ENCODE data around the gene ETFBKMT.
"Not testable (repeated sequence)": the region's sequence is repeated elsewhere in the genome, so short reads cannot be mapped to it uniquely, and the experiment has no call there.

ETFBKMT gene

DNA sequence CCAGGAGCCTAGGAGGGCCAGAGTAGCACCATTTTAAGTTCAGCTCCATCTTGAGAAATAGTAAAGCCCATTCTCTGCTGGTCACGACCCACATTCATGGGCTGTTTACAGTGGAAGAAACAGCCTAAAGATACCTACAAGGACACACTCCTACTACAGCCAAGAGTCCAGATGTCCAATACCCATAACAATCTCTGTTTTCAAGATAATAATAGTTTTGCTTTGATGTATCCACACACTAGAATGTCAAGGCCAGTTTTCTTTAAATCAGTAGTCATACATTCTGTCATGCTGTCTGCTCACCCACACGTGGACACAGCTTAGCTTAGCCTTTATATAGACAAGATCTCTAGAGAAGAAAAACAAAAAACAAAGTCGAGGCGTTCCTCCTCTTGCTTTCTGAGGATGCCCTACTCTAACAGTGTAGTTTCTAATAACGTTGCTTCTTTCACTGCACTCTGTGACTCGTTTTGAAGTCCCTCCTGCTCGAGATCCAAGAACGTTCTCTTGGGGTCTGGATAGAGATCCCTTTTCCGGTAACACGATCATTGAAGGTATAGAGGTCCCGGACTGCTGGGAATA lies 17.9 kb upstream of the ETFBKMT start:
- Mint-ChIP-seq H3K36me3 (ENCODE audit: low read depth) (no peaks in the 10 kb centered on the region), H3K9me3 (no peaks in the 10 kb centered on the region), H3K4me3 (no peak overlapping the region)

DNA sequence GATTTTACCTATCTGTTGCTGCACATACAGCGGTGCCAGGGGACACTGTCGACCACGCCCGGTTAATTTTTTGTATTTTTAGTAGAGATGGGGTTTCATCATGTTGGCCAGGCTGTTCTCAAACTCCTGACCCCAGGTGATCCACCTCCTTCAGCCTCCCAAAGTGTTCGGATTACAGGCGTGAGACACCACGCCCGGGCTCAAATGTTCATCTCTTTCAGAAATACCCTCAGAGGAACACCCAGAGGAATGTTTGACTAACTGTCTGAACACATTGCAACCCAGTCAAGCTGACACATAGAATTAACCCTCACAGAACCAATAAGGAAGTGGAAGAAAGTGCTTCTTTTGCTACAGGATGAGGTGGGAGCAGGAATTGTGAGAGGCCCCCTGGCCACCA lies 15.0 kb upstream of the ETFBKMT start:
- Mint-ChIP-seq H3K27ac (no peak overlapping the region), H3K27me3 (ENCODE audit: low read depth) (no peaks in the 10 kb centered on the region), H3K4me3 (no peak overlapping the region), H3K9me3 (no peaks in the 10 kb centered on the region), H3K4me1 (ENCODE audit: low read depth) (no peaks in the 10 kb centered on the region), H3K36me3 (ENCODE audit: low read depth) (no peaks in the 10 kb centered on the region)

More for the DNA sequence above, 17.9 kb upstream of the ETFBKMT start:
- Mint-ChIP-seq H3K27me3 (ENCODE audit: low read depth) (no peaks in the 10 kb centered on the region), H3K27ac (no peak overlapping the region), H3K4me1 (ENCODE audit: low read depth) (peaks cover under 1% of the 10 kb centered on the region)

DNA sequence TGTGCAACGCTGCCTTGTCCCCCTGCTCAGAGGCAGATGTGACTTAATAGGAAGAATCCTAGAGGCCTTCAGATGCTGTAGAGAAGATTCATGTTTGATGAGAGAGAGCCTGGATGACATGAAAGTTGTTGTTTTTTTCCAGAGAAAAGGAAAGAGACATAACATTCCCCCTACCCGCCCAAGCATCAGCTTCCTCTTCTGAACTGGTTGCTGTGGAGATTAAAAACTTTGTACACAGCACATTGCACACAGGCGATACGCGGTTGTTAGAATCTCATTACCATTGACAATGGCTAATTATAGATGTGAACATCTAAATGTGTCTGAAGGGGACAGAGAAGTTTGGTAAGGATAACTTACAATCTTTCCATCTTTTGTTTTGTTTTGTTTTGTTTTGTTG lies 13.6 kb upstream of the ETFBKMT start:
- Mint-ChIP-seq H3K4me1 (ENCODE audit: low read depth) (no peaks in the 10 kb centered on the region), H3K27me3 (ENCODE audit: low read depth) (no peaks in the 10 kb centered on the region), H3K4me3 (no peak overlapping the region), H3K27ac (no peak overlapping the region), H3K36me3 (ENCODE audit: low read depth) (no peaks in the 10 kb centered on the region), H3K9me3 (no peaks in the 10 kb centered on the region)

DNA sequence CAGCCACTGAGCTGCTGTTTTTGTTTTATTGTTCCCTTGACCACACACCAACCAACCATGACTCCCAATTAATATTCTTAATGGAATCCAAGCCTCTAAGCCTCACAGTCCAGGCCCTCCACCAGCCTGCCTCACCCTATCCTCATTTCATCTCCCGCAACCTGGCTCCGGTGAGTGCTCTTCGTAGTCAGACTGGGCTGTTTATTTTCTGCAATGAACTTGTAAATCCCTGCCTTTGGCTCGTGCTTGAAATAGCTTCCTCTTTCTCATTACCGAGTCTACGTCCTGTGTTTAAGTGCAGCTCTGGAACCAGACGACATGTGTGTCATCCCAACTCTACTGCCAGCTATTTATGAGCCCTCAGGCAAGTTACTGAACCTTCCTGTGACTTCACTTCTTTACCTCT lies 12.4 kb upstream of the ETFBKMT start:
- Mint-ChIP-seq H3K36me3 (ENCODE audit: low read depth) (no peaks in the 10 kb centered on the region), H3K4me3 (no peak overlapping the region), H3K27ac (no peak overlapping the region), H3K27me3 (ENCODE audit: low read depth) (no peaks in the 10 kb centered on the region), H3K9me3 (no peaks in the 10 kb centered on the region), H3K4me1 (ENCODE audit: low read depth) (peaks cover 2% of the 10 kb centered on the region)

DNA sequence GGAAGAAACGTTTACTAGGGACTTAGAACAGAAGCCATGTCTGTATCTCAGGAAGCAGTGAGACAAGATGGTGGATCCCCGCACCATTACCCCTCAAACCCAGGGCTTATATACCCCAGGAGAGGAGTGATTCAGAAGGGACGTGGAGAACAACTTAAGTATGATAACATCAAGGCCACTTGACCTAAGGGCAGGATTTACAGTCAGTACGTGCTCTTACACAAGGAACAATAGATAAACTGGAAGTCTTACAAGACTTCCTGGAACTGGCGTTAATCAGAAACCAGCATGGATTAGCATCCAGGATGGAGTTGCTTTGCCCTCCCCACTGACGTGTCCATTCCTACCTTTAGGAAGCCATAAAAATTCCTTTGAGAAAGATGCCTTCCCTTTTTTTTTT lies 8.6 kb upstream of the ETFBKMT start:
- Mint-ChIP-seq H3K9me3 (no peaks in the 10 kb centered on the region), H3K4me3 (no peak overlapping the region), H3K27me3 (ENCODE audit: low read depth) (no peaks in the 10 kb centered on the region), H3K4me1 (ENCODE audit: low read depth) (peaks cover 17% of the 10 kb centered on the region), H3K36me3 (ENCODE audit: low read depth) (peaks cover under 1% of the 10 kb centered on the region), H3K27ac (no peak overlapping the region)

- Mint-ChIP-seq H3K36me3 (ENCODE audit: low read depth) (peaks cover 1% of the 10 kb centered on the region), H3K4me1 (ENCODE audit: low read depth) (peaks cover 19% of the 10 kb centered on the region), H3K27me3 (ENCODE audit: low read depth) (no peaks in the 10 kb centered on the region), H3K4me3 (no peak overlapping the region), H3K27ac (no peak overlapping the region), H3K9me3 (no peaks in the 10 kb centered on the region)
Observed at GRCh38 chr12:31651893-31652521, 7.5 kb upstream of the ETFBKMT start.

- no peaks in the 10 kb centered on the region for H3K9me3 Mint-ChIP-seq
- no peak overlapping the region for H3K27ac Mint-ChIP-seq
- H3K4me3 Mint-ChIP-seq = no peak overlapping the region
- H3K4me1 Mint-ChIP-seq (ENCODE audit: low read depth) = peaks cover 25% of the 10 kb centered on the region
- peaks cover 1% of the 10 kb centered on the region for H3K36me3 Mint-ChIP-seq (ENCODE audit: low read depth)
- H3K27me3 Mint-ChIP-seq (ENCODE audit: low read depth) = no peaks in the 10 kb centered on the region
Observed at GRCh38 chr12:31655208-31655607, 4.3 kb upstream of the ETFBKMT start.

GRCh38 chr12:31655792-31656191 lies 3.7 kb upstream of the ETFBKMT start:
- H3K4me1 Mint-ChIP-seq (ENCODE audit: low read depth) = peaks cover 27% of the 10 kb centered on the region
- H3K27me3 Mint-ChIP-seq (ENCODE audit: low read depth) = no peaks in the 10 kb centered on the region
- H3K27ac Mint-ChIP-seq = no peak overlapping the region
- H3K9me3 Mint-ChIP-seq = no peaks in the 10 kb centered on the region
- peaks cover 1% of the 10 kb centered on the region for H3K36me3 Mint-ChIP-seq (ENCODE audit: low read depth)
- no peak overlapping the region for H3K4me3 Mint-ChIP-seq

DNA sequence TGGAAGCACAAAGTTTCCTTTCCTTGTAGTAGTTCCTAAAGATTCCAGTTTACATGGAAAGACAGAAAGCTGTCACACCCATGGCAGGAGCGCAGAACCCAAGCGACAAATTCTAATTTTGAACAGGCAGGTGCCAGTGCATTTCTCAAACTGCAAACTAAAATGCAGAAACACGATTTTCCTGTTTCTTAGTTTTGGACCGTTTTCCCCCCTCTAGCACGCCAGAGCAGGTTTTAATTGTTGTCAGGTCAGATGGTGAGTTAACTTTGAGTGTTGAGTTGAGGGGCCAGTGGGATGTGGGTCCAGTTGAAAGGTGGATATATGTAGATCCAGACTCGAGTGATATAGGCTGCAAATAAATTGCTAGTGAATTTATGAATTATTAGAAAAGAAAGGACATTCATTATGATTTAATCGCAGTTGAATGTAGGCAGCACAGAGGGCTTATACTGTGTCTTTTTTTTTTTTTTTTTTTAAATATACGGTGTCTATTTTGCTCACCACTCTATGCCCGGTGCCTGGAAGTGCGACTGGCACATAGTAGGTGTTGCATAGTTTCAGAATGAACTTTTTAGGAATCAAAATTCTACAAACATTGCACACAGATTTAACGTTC lies 909 bp upstream of the ETFBKMT start:
- Mint-ChIP-seq H3K9me3 (no peaks in the 10 kb centered on the region), H3K27me3 (ENCODE audit: low read depth) (no peaks in the 10 kb centered on the region), H3K4me3 (peak overlapping the region; percentile 96), H3K27ac (peak overlapping the region; percentile 99), H3K4me1 (ENCODE audit: low read depth) (peaks cover 21% of the 10 kb centered on the region), H3K36me3 (ENCODE audit: low read depth) (peaks cover 1% of the 10 kb centered on the region)

- Mint-ChIP-seq H3K27me3 (ENCODE audit: low read depth) (no peaks in the 10 kb centered on the region), H3K4me1 (ENCODE audit: low read depth) (peaks cover 15% of the 10 kb centered on the region), H3K27ac (no peak overlapping the region), H3K4me3 (no peak overlapping the region), H3K9me3 (peaks cover 13% of the 10 kb centered on the region), H3K36me3 (ENCODE audit: low read depth) (peaks cover 8% of the 10 kb centered on the region)
Observed at GRCh38 chr12:31662176-31662849, 2.8 kb downstream of the ETFBKMT start.

- peaks cover 13% of the 10 kb centered on the region for H3K9me3 Mint-ChIP-seq
- H3K4me3 Mint-ChIP-seq = no peak overlapping the region
Observed at GRCh38 chr12:31663576-31663975, 4.1 kb downstream of the ETFBKMT start.

GRCh38 chr12:31664038-31664437 lies 4.5 kb downstream of the ETFBKMT start:
- peaks cover 11% of the 10 kb centered on the region for H3K4me1 Mint-ChIP-seq (ENCODE audit: low read depth)
- no peaks in the 10 kb centered on the region for H3K27me3 Mint-ChIP-seq (ENCODE audit: low read depth)
- no peak overlapping the region for H3K4me3 Mint-ChIP-seq
- peaks cover 17% of the 10 kb centered on the region for H3K9me3 Mint-ChIP-seq
- H3K36me3 Mint-ChIP-seq (ENCODE audit: low read depth) = peaks cover 12% of the 10 kb centered on the region
- no peak overlapping the region for H3K27ac Mint-ChIP-seq

More at GRCh38 chr12:31663576-31663975, 4.1 kb downstream of the ETFBKMT start:
- Mint-ChIP-seq H3K27ac (no peak overlapping the region), H3K4me1 (ENCODE audit: low read depth) (peaks cover 12% of the 10 kb centered on the region), H3K27me3 (ENCODE audit: low read depth) (no peaks in the 10 kb centered on the region), H3K36me3 (ENCODE audit: low read depth) (peaks cover 8% of the 10 kb centered on the region)

DNA sequence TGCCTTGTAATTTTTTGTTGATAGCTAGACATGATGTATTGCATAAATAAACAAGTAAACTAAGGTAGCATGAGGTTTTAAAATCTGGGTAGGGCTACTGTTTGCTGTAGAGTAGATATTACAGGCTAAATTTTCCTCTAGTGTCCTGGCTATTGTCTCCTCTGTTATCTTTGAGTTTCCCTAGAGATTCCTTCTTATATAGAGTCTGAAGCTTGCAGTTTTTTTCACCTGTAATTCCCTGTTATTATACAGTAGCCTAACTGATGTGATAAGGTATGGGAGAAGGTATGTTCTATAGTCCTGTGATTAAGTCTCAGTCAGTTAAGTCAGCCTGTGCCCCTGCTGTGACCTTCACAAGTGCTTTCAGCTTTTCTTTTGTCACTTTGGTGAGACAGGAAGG lies 9.5 kb downstream of the ETFBKMT start:
- Mint-ChIP-seq H3K9me3 (peaks cover 17% of the 10 kb centered on the region), H3K27ac (no peak overlapping the region), H3K4me1 (ENCODE audit: low read depth) (no peaks in the 10 kb centered on the region), H3K36me3 (ENCODE audit: low read depth) (peaks cover 12% of the 10 kb centered on the region), H3K4me3 (no peak overlapping the region), H3K27me3 (ENCODE audit: low read depth) (no peaks in the 10 kb centered on the region)

GRCh38 chr12:31669582-31669981 lies 10.1 kb downstream of the ETFBKMT start:
- H3K27me3 Mint-ChIP-seq (ENCODE audit: low read depth); H3K27ac Mint-ChIP-seq; H3K4me1 Mint-ChIP-seq (ENCODE audit: low read depth); H3K4me3 Mint-ChIP-seq: not testable (repeated sequence)
- H3K36me3 Mint-ChIP-seq (ENCODE audit: low read depth) = peaks cover 13% of the 10 kb centered on the region
- peaks cover 16% of the 10 kb centered on the region for H3K9me3 Mint-ChIP-seq

DNA sequence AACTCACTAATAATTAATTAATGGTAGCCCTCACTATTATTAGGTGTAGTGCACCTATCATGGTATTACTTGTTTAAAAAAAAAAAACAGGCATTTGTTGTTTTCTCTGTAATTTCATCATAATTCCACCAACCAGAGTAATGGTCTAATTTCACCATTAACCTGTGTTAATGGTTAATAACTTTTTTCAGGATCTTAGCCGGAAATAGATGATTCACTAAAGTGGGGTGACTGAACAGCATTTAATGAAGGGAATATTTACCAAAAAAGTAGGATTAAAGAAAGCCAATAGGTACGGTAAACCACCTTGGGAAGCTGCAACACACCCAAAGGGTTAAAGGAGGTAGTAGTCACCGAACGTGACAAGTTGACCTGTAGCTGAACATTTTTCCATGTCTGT lies 13.0 kb downstream of the ETFBKMT start:
- H3K9me3 Mint-ChIP-seq = peaks cover 6% of the 10 kb centered on the region
- H3K4me1 Mint-ChIP-seq (ENCODE audit: low read depth) = no peaks in the 10 kb centered on the region
- no peaks in the 10 kb centered on the region for H3K27me3 Mint-ChIP-seq (ENCODE audit: low read depth)
- peaks cover 10% of the 10 kb centered on the region for H3K36me3 Mint-ChIP-seq (ENCODE audit: low read depth)
- no peak overlapping the region for H3K4me3 Mint-ChIP-seq
- H3K27ac Mint-ChIP-seq = no peak overlapping the region

Data from T-helper 1 cell treated with Interleukin-12 subunit alpha and Interleukin-12 subunit beta and Interleukin-4 antibody, amounts not matched to agents 30 μg/mL and 1 μg/mL, for 36 hours (primary cell).